Caco-2 (cell line): ENCODE results near the gene COL19A1. TPM values are rescaled to one million over a fixed set of nuclear protein-coding genes. Genes with fewer than 3 reads are reported as not detected.

Source experiments
- BruUV-seq: library from RNA; stranded (reverse); fragments of 400-500 nt; replicated peaks from 2 replicates; lab custom pipeline; 2021; lab: Mats Ljungman, UMichigan
- CTCF ChIA-PET: fragments of 300-600 bp; sonication (Branson Sonifier 250); formaldehyde crosslinking; loops from one replicate; lab custom pipeline; 2022; ENCODE audit warnings: antibody characterized with exemption; lab: Charles Lee
- POLR2A ChIA-PET: fragments of 300-600 bp; sonication (Branson Sonifier 250); formaldehyde crosslinking; loops from one replicate; lab custom pipeline; 2022; ENCODE audit warnings: antibody characterized with exemption; lab: Charles Lee
- DNase-seq, 2 experiments: peaks; one replicate each; pipeline versions ENCODE4 v3.0.0 to v3.0.0-alpha.2; 2020 to 2022
- H3K27me3 ChIP-seq: replicated peaks from 2 replicates; pipeline ENCODE4 v1.6.0; 2011; ENCODE audit warnings: low read length; ENCODE audit not compliant: control insufficient read depth, insufficient read depth
- H3K36me3 ChIP-seq: 2 replicates; pipeline ENCODE4 v1.5.1; 2011; ENCODE audit warnings: low read length; ENCODE audit not compliant: control insufficient read depth, insufficient read depth
- H3K4me1 ChIP-seq: fragments of 250-450 bp; sonication (Bioruptor Pico); 2 replicates; pipeline ENCODE4 v1.5.1; 2020; ENCODE audit warnings: mild to moderate bottlenecking
- H3K4me3 ChIP-seq: 2 replicates; pipeline ENCODE4 v1.5.1; 2011; ENCODE audit warnings: low read depth, mild to moderate bottlenecking, control low read depth, low read length
- H3K9me3 ChIP-seq: fragments of 250-450 bp; sonication (Bioruptor Pico); 2 replicates; pipeline ENCODE4 v1.5.1; 2020; ENCODE audit warnings: mild to moderate bottlenecking, moderate library complexity
- H3K27ac Mint-ChIP-seq: one replicate; pipeline ENCODE4 v1.8.0; 2022; ENCODE audit warnings: mixed read lengths; ENCODE audit not compliant: unreplicated experiment
- H3K27me3 Mint-ChIP-seq: one replicate; pipeline ENCODE4 v1.8.0; 2022; ENCODE audit warnings: mixed read lengths; ENCODE audit not compliant: insufficient read depth, unreplicated experiment
- H3K36me3 Mint-ChIP-seq: one replicate; pipeline ENCODE4 v1.8.0; 2022; ENCODE audit warnings: mild to moderate bottlenecking, mixed read lengths; ENCODE audit not compliant: insufficient read depth, unreplicated experiment
- H3K4me1 Mint-ChIP-seq: one replicate; pipeline ENCODE4 v1.8.0; 2022; ENCODE audit warnings: low read depth, mixed read lengths; ENCODE audit not compliant: unreplicated experiment
- H3K4me3 Mint-ChIP-seq: one replicate; pipeline ENCODE4 v1.8.0; 2022; ENCODE audit warnings: mild to moderate bottlenecking, moderate library complexity, mixed read lengths; ENCODE audit not compliant: unreplicated experiment
- H3K9me3 Mint-ChIP-seq: one replicate; pipeline ENCODE4 v1.8.0; 2022; ENCODE audit warnings: mixed read lengths; ENCODE audit not compliant: unreplicated experiment
- CTCF ChIP-seq, 2 experiments: fragments of 200-600 bp in 1 of 2; IDR thresholded peaks; 1 replicate in 1 of 2; 2 replicates in 1 of 2; pipeline versions ENCODE4 v1.5.1 to v1.8.0; 2011 to 2022; ENCODE audit warnings: antibody characterized with exemption in 1 of 2, control low read depth in 1 of 2, inconsistent platforms in 1 of 2, low read depth in 1 of 2, low read length in 1 of 2, mild to moderate bottlenecking in 1 of 2, moderate library complexity in 1 of 2; ENCODE audit not compliant: insufficient read depth in 1 of 2, severe bottlenecking in 1 of 2, unreplicated experiment in 1 of 2
- intact Hi-C: fragments of 100-400 bp; cut with micrococcal nuclease; formaldehyde crosslinking; loops from one replicate; pipeline ENCODE4 v1.10.0; 2022; ENCODE audit not compliant: unreplicated experiment
- total RNA-seq: library from RNA; stranded (reverse); gene quantifications from 2 replicates; pipeline ENCODE4 v1.2.3, GENCODE V29; 2022

COL19A1 gene
- total RNA-seq, 1 experiment from 2014 or later, result not detected

- H3K9me3 Mint-ChIP-seq, result no peaks in the 10 kb centered on the region
- DNase-seq, result no peak
- H3K36me3 Mint-ChIP-seq, result no peaks in the 10 kb centered on the region
- no peak overlapping the region for H3K4me3 Mint-ChIP-seq
- Histone ChIP-seq H3K4me1 (no peaks in the 10 kb centered on the region), H3K27me3 (no peaks in the 10 kb centered on the region), H3K4me3 (no peak overlapping the region), H3K36me3 (no peaks in the 10 kb centered on the region), H3K9me3 (no peaks in the 10 kb centered on the region)
- H3K27me3 Mint-ChIP-seq, result peaks cover 17% of the 10 kb centered on the region
- CTCF ChIA-PET, result no interaction called here
- no peaks in the 10 kb centered on the region for H3K4me1 Mint-ChIP-seq
- POLR2A ChIA-PET, result no interaction called here
- intact Hi-C loops, result no loop called here
- H3K27ac Mint-ChIP-seq, result no peak overlapping the region
- TF ChIP-seq CTCF (IDR thresholded peaks at IDR 0.05; ENCODE audit: insufficient read depth in 1 of 2, low read depth in 1 of 2, low read length in 1 of 2, severe bottlenecking in 1 of 2, unreplicated experiment in 1 of 2), result no peak
- BruUV-seq, result no TSS peak
Measured at GRCh38 chr6:70176842-70177550, 310.6 kb downstream of the COL19A1 start.

GRCh38 chr6:70180183-70180900 lies 314.0 kb downstream of the COL19A1 start:
- no peak for TF ChIP-seq CTCF (IDR thresholded peaks at IDR 0.05; ENCODE audit: insufficient read depth in 1 of 2, low read depth in 1 of 2, low read length in 1 of 2, severe bottlenecking in 1 of 2, unreplicated experiment in 1 of 2)
- Histone ChIP-seq H3K4me1 (no peaks in the 10 kb centered on the region), H3K9me3 (no peaks in the 10 kb centered on the region), H3K4me3 (no peak overlapping the region), H3K27me3 (no peaks in the 10 kb centered on the region), H3K36me3 (no peaks in the 10 kb centered on the region)
- H3K4me1 Mint-ChIP-seq, result no peaks in the 10 kb centered on the region
- no peak overlapping the region for H3K4me3 Mint-ChIP-seq
- no peak overlapping the region for H3K27ac Mint-ChIP-seq
- intact Hi-C loops, result no loop called here
- CTCF ChIA-PET, result no interaction called here
- H3K36me3 Mint-ChIP-seq, result no peaks in the 10 kb centered on the region
- H3K27me3 Mint-ChIP-seq, result no peaks in the 10 kb centered on the region
- POLR2A ChIA-PET, result no interaction called here
- no peaks in the 10 kb centered on the region for H3K9me3 Mint-ChIP-seq
- BruUV-seq, result no TSS peak
- DNase-seq, result no peak

- no peak overlapping the region for H3K4me3 ChIP-seq
- Mint-ChIP-seq H3K9me3 (no peaks in the 10 kb centered on the region), H3K4me1 (no peaks in the 10 kb centered on the region), H3K4me3 (no peak overlapping the region), H3K27me3 (no peaks in the 10 kb centered on the region), H3K27ac (no peak overlapping the region), H3K36me3 (no peaks in the 10 kb centered on the region)
- no TSS peak for BruUV-seq
- TF ChIP-seq CTCF (IDR thresholded peaks at IDR 0.05; ENCODE audit: insufficient read depth in 1 of 2, low read depth in 1 of 2, low read length in 1 of 2, severe bottlenecking in 1 of 2, unreplicated experiment in 1 of 2), result no peak
- H3K27me3 ChIP-seq, result no peaks in the 10 kb centered on the region
- no peak for DNase-seq
- H3K9me3 ChIP-seq, result no peaks in the 10 kb centered on the region
- H3K36me3 ChIP-seq, result no peaks in the 10 kb centered on the region
- intact Hi-C loops, result no loop called here
- POLR2A ChIA-PET, result no interaction called here
- CTCF ChIA-PET, result no interaction called here
- no peaks in the 10 kb centered on the region for H3K4me1 ChIP-seq
Measured at GRCh38 chr6:70180901-70181599, 314.7 kb downstream of the COL19A1 start.
